Measurements from ENCODE around the gene NEGR1.

DNA sequence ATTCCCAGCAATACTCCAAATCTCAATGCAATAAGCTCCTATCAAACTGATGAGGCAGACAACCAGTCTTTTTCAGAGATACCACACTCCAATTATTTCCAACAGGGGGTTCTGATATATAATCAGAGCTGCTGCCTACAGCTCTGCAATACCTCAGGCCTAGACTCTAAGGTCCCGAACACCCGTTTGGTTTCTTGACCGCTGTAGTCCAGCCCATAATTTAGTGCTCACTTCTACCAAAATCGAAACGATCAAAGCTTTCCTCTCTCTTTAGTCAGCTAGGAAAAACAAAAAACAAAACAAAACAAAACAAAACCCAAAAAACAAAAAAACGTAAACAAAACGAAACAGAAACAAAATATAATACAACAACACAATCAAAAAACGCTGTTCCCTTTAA is 453.0 kb downstream of the NEGR1 start:
- TF ChIP-seq, protein P1, sequence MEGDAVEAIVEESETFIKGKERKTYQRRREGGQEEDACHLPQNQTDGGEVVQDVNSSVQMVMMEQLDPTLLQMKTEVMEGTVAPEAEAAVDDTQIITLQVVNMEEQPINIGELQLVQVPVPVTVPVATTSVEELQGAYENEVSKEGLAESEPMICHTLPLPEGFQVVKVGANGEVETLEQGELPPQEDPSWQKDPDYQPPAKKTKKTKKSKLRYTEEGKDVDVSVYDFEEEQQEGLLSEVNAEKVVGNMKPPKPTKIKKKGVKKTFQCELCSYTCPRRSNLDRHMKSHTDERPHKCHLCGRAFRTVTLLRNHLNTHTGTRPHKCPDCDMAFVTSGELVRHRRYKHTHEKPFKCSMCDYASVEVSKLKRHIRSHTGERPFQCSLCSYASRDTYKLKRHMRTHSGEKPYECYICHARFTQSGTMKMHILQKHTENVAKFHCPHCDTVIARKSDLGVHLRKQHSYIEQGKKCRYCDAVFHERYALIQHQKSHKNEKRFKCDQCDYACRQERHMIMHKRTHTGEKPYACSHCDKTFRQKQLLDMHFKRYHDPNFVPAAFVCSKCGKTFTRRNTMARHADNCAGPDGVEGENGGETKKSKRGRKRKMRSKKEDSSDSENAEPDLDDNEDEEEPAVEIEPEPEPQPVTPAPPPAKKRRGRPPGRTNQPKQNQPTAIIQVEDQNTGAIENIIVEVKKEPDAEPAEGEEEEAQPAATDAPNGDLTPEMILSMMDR (IDR thresholded peaks at IDR 0.05 in 4 of 5, conservative IDR thresholded peaks at IDR 0.05 in 1 of 5) = no peak
- TF ChIP-seq POLR2A (IDR thresholded peaks at IDR 0.05) = no peak
